Uterus (tissue), 2 donors: ENCODE data around the gene SULT1A1.

ENCODE experiments used
- CTCF ChIP-seq, 4 experiments: fragments of 200-600 bp in 2 of 4; fragments of 450-650 bp in 2 of 4; sonication (generic) in 2 of 4; IDR thresholded peaks; one replicate each; pipeline ENCODE4 v1.5.1; 2016 to 2019; ENCODE audit warnings: antibody characterized with exemption in 4 of 4, mild to moderate bottlenecking in 2 of 4, moderate library complexity in 1 of 4
- POLR2A ChIP-seq, 2 donors: fragments of 450-650 bp; IDR thresholded peaks; one replicate each; pipeline ENCODE4 v1.6.1; 2016; ENCODE audit warnings: antibody characterized with exemption in 2 of 2, mild to moderate bottlenecking in 1 of 2, moderate library complexity in 1 of 2

GRCh38 chr16:28580726-28581315 is 29.0 kb downstream of the SULT1A1 start:
- no peak for TF ChIP-seq POLR2A (IDR thresholded peaks at IDR 0.05)
- no peak for TF ChIP-seq CTCF (IDR thresholded peaks at IDR 0.05)
